Suppressor macrophage treated with lipopolysaccharide for 1 hour (primary cell): ENCODE results near the gene PDS5A.
"Not testable (repeated sequence)": the region's sequence is repeated elsewhere in the genome, so short reads cannot be mapped to it uniquely, and the experiment has no call there.

Experiments used
- DNase-seq, 3 donors: peaks; one replicate each; pipeline ENCODE4 v3.0.0-alpha.2; 2020 to 2022

The PDS5A gene

DNA sequence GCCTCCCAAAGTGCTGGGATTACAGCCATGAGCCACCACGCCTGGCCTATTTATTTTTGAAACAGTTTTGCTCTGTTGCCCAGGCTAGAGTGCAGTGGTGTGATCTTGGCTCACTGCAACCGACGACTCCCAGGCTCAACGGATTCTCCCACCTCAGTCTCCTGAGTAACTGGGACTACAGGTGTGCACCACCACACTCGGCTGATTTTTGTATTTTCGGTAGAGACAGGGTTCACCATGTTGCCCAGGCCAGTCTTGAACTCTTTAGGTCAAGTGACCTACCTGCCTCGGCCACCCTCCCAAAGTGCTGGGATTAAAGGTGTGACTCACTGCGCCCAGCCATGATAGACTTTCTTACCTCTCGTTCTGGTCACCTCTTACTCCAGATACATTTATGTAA, 155.8 kb downstream of the PDS5A start:
- DNase-seq = no peak

GRCh38 chr4:39820186-39820585, 157.5 kb downstream of the PDS5A start:
- DNase-seq = no peak

- no peak for DNase-seq
Observed at GRCh38 chr4:39818646-39819045, 159.1 kb downstream of the PDS5A start.

GRCh38 chr4:39814403-39815185, 163.1 kb downstream of the PDS5A start:
- no peak for DNase-seq

GRCh38 chr4:39813761-39814160, 163.9 kb downstream of the PDS5A start:
- not testable (repeated sequence) for DNase-seq

DNA sequence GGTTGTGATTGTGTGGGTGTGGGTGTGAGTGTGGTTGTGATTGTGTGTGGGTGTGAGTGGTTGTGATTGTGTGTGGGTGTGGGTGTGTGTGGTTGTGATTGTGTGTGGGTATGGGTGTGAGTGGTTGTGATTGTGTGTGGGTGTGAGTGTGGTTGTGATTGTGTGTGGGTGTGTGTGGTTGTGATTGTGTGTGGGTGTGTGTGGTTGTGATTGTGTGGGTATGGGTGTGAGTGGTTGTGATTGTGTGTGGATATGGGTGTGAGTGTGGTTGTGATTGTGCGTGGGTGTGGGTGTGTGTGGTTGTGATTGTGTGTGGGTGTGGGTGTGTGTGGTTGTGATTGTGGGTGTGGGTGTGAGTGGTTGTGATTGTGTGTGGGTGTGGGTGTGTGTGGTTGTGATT, 164.7 kb downstream of the PDS5A start:
- not testable (repeated sequence) for DNase-seq

DNA sequence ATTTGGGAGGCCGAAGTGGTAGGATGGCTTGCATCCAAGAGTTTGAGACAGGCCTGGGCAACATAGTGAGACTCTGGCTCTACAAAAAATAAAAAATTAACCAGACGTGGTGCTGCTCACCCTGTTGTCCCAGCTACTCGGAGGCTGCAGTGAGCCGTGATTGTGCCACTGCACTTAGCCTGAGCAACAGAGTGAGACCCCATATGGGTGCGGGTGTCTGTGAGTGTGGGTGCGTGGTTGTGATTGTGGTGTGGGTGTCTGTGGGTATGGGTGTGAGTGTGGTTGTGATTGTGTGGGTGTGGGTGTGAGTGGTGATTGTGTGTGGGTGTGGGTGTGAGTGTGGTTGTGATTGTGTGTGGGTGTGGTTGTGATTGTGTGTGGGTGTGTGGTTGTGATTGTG, 165.2 kb downstream of the PDS5A start:
- no peak for DNase-seq

DNA sequence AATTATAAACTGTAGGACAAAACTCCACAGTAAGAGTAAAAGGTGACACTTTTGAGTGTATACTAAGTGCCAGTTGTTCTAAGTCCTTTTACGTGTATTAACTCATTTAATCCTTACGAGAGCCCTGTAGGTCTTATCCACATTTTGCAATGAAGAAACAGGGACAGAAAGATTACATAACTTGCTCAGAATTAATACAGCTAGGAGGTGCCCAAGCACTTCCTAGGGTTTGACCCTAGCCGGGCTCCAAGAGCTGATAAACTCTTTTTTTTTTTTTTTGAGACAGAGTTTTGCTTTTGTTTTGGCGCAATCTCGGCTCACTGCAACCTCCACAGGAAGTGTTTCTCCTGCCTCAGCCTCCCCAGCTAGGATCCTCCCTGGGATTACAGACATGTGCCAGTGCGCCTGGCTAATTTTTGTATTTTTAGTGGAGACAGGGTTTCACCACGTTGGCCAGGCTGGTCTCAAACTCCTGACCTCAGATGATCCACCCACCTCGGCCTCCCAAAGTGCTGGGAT, 169.4 kb downstream of the PDS5A start:
- DNase-seq = no peak

DNA sequence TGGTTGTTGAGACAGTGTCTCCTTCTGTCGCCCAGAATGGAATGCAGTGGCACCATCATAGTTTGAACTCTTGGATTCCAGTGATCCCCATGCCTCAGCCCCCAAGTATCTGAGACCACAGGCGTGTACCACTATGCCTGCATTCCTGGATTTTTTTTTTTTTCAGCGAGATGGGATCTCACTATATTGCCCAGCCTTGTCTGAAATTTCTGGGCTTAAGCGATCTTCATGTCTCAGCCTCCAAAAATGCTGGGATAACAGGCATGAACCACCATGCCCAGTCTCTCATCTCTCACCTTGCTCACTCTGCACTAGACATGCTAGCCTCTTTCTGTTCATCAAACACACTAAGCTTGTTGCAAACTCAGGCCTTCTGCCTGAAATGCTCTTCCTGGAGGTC, 175.7 kb downstream of the PDS5A start:
- no peak for DNase-seq

DNA sequence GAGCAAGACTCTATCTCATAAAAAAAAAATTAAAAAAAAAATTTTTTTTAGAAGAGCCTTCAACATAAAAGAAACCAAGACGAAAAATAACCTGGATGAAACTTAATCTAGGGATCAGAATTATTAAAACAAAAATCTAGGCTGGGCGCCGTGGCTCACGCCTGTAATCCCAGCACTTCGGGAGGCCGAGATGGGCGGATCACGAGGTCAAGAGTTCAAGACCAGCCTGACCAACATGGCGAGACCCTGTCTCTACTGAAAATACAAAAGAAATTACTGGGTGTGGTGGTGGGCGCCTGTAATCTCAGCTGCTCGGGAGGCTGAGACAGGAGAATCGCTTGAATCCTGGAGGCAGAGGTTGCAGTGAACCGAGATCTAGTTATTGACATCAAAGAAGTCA, 184.7 kb downstream of the PDS5A start:
- DNase-seq = not testable (repeated sequence)

DNA sequence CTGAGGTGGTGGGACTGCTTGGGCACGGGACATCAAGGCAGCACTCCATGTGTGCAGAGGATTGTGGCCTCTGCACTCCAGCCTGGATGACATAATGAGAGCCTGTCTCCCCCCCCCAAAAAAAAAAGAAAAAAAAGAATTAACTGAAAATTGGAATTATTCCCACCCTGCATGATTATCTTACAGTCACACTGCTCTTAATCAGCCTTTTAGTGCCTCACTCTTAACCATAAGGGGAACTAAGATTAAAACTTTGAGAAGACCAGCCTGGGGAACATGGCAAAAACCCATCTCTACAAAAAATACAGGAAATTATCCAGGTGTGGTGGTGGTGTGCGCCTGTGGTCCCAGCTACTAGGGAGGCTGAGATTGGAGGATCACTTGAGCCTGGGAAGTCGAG, 185.2 kb downstream of the PDS5A start:
- DNase-seq = no peak

- DNase-seq = no peak
Observed at GRCh38 chr4:39792128-39792527, 185.6 kb downstream of the PDS5A start.

- DNase-seq = no peak
Observed at GRCh38 chr4:39786838-39787237, 190.9 kb downstream of the PDS5A start.

GRCh38 chr4:39785083-39785482, 192.6 kb downstream of the PDS5A start:
- DNase-seq = no peak

DNA sequence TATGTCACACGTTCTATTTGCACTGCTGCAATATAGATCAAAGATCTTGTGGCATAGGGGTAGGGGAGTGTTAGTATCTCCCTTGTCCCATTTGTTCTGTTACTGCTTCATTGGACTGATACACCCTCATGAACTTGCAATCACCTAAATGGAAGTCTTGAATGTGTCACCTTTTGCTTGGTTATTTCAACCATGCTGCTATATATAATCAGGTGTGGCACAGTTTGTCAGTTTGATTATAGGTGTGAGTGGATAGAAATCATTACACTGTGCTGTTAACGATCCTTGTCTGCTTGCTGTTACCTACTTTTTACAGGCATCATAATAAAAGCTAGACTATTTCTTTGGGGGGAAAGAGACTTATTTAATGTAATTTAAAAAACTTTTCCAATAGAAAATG, 195.7 kb downstream of the PDS5A start:
- DNase-seq = not testable (repeated sequence)
